HCT116 (cell line): ENCODE results near the gene CERK. TPM values are rescaled to one million over a fixed set of nuclear protein-coding genes. Genes with fewer than 3 reads are reported as not detected.

ENCODE experiments used
- ATAC-seq: fragments of 200-7000 bp; cut with Tn5 transposase; 2 replicates; pipeline ENCODE4 v1.9.1; 2020; ENCODE audit warnings: mild to moderate bottlenecking, moderate library complexity
- BruUV-seq: library from RNA; stranded (reverse); fragments of 400-500 nt; replicated peaks from 2 replicates; lab custom pipeline; 2021; lab: Mats Ljungman, UMichigan
- CTCF ChIA-PET: fragments of 300-600 bp; sonication (Branson Sonifier 250); formaldehyde crosslinking; loops from one replicate; lab custom pipeline; 2021; ENCODE audit warnings: antibody characterized with exemption; lab: Charles Lee
- POLR2A ChIA-PET: fragments of 300-600, 350-600 bp; sonication (Branson Sonifier 250); formaldehyde crosslinking; loops from one replicate; lab custom pipeline; 2021; ENCODE audit warnings: antibody characterized with exemption; lab: Charles Lee
- RAD21 ChIA-PET, 2 experiments: fragments of 300-600 bp; sonication (Branson Sonifier 250); formaldehyde crosslinking; loops; one replicate each; lab custom pipeline; 2023; ENCODE audit warnings: low total read pairs in 2 of 2; ENCODE audit not compliant: uncharacterized antibody in 2 of 2, unreplicated experiment in 2 of 2, low non-redundant PET in 1 of 2; lab: Charles Lee
- DNase-seq: peaks from one replicate; pipeline ENCODE4 v3.0.0-alpha.2; 2010; ENCODE audit warnings: low read depth, low spot score
- H2AFZ ChIP-seq: fragments of 200-600 bp; shearing (Covaris generic), sonication (generic); 2 replicates; pipeline ENCODE4 v1.6.1; 2017; ENCODE audit warnings: low read depth, mixed run types, mixed read lengths, antibody characterized with exemption, low read length; ENCODE audit not compliant: poor library complexity, severe bottlenecking
- H3K27ac ChIP-seq: 2 replicates; pipeline ENCODE4 v1.5.1; 2012; ENCODE audit warnings: low read depth, low read length
- H3K27me3 ChIP-seq: fragments of 200-600 bp; sonication (generic); 2 replicates; pipeline ENCODE4 v1.6.1; 2016; ENCODE audit warnings: mixed run types, low read length, mixed read lengths; ENCODE audit not compliant: insufficient read depth
- H3K36me3 ChIP-seq, 2 experiments: fragments of 200-500 bp in 1 of 2; fragments of 200-600 bp in 1 of 2; sonication (Bioruptor generic) in 1 of 2; sonication (generic) in 1 of 2; 2 replicates each; pipeline versions ENCODE4 v1.5.1 to v1.6.1; 2014 to 2016; ENCODE audit warnings: low read length in 2 of 2, inconsistent platforms in 1 of 2, mixed read lengths in 1 of 2, mixed run types in 1 of 2; ENCODE audit not compliant: insufficient read depth in 2 of 2, control insufficient read depth in 1 of 2
- H3K4me1 ChIP-seq, 2 experiments: fragments of 200-600 bp in 1 of 2; sonication (generic) in 1 of 2; 2 replicates each; pipeline versions ENCODE4 v1.5.1 to v1.6.1; 2012 to 2017; ENCODE audit warnings: low read length in 2 of 2, inconsistent platforms in 1 of 2, mild to moderate bottlenecking in 1 of 2, mixed read lengths in 1 of 2, mixed run types in 1 of 2, moderate library complexity in 1 of 2; ENCODE audit not compliant: insufficient read depth in 2 of 2, control insufficient read depth in 1 of 2
- H3K4me2 ChIP-seq: fragments of 200-600 bp; sonication (generic); 2 replicates; pipeline ENCODE4 v1.6.1; 2017; ENCODE audit warnings: mixed run types, low read length, mixed read lengths
- H3K4me3 ChIP-seq, 2 experiments: fragments of 200-600 bp in 1 of 2; sonication (generic) in 1 of 2; replicated peaks in 1 of 2; 2 replicates each; pipeline ENCODE4 v1.5.1; 2011 to 2016; ENCODE audit warnings: low read length in 2 of 2, control low read depth in 1 of 2, low read depth in 1 of 2, mild to moderate bottlenecking in 1 of 2, mixed read lengths in 1 of 2, mixed run types in 1 of 2
- H3K79me2 ChIP-seq: fragments of 200-600 bp; sonication (generic); 2 replicates; pipeline ENCODE4 v1.6.1; 2017; ENCODE audit warnings: mild to moderate bottlenecking, mixed run types, low read length, moderate library complexity, mixed read lengths; ENCODE audit not compliant: insufficient read depth
- H3K9ac ChIP-seq: fragments of 200-600 bp; sonication (generic); 2 replicates; pipeline ENCODE4 v1.6.1; 2016; ENCODE audit warnings: low read length, mixed read lengths
- H3K9me2 ChIP-seq: fragments of 200-600 bp; sonication (generic), shearing (Covaris generic); 2 replicates; pipeline ENCODE4 v1.6.1; 2017; ENCODE audit warnings: mixed run types, mild to moderate bottlenecking, moderate library complexity; ENCODE audit not compliant: insufficient read depth
- H3K9me3 ChIP-seq, 2 experiments: fragments of 200-500 bp in 1 of 2; fragments of 200-600 bp in 1 of 2; sonication (Bioruptor generic) in 1 of 2; sonication (generic) in 1 of 2; 2 replicates each; pipeline ENCODE4 v1.6.1; 2014 to 2017; ENCODE audit warnings: low read length in 2 of 2, mixed read lengths in 2 of 2, inconsistent platforms in 1 of 2, low read depth in 1 of 2, mild to moderate bottlenecking in 1 of 2, mixed run types in 1 of 2, moderate library complexity in 1 of 2; ENCODE audit not compliant: control insufficient read depth in 1 of 2, insufficient read depth in 1 of 2
- H4K20me1 ChIP-seq: fragments of 200-600 bp; sonication (generic), shearing (Covaris generic); 2 replicates; pipeline ENCODE4 v1.6.1; 2017; ENCODE audit warnings: mixed run types, mild to moderate bottlenecking, moderate library complexity; ENCODE audit not compliant: insufficient read depth
- CBX3 ChIP-seq: IDR thresholded peaks from 2 replicates; pipeline ENCODE4 v1.6.1; 2012; ENCODE audit warnings: low read depth
- CEBPB ChIP-seq: IDR thresholded peaks from 2 replicates; pipeline ENCODE4 v1.6.1; 2012; ENCODE audit warnings: low read depth
- EGR1 ChIP-seq: IDR thresholded peaks from 2 replicates; pipeline ENCODE4 v1.6.1; 2012; ENCODE audit warnings: low read depth
- ELF1 ChIP-seq: IDR thresholded peaks from 2 replicates; pipeline ENCODE4 v1.6.1; 2012; ENCODE audit warnings: low read depth, borderline replicate concordance
- EZH2 ChIP-seq: fragments of 200-600 bp; sonication (generic); IDR thresholded peaks from 2 replicates; pipeline ENCODE4 v1.6.1; 2017; ENCODE audit warnings: antibody characterized with exemption, mixed run types
- FOSL1 ChIP-seq: IDR thresholded peaks from 2 replicates; pipeline ENCODE4 v1.6.1; 2012; ENCODE audit warnings: low read depth
- JUND ChIP-seq: IDR thresholded peaks from 2 replicates; pipeline ENCODE4 v1.6.1; 2012
- POLR2A ChIP-seq: IDR thresholded peaks from 2 replicates; pipeline ENCODE4 v1.7.0; 2011; ENCODE audit warnings: borderline replicate concordance; ENCODE audit not compliant: insufficient read depth, insufficient read length; ENCODE audit errors: extremely low read depth
- POLR2AphosphoS5 ChIP-seq: IDR thresholded peaks from 2 replicates; pipeline ENCODE4 v1.6.1; 2011; ENCODE audit warnings: mild to moderate bottlenecking, low read depth, low read length, moderate library complexity
- RAD21 ChIP-seq: IDR thresholded peaks from 2 replicates; pipeline ENCODE4 v1.6.1; 2012; ENCODE audit warnings: low read depth, mild to moderate bottlenecking
- SIN3A ChIP-seq: IDR thresholded peaks from 2 replicates; pipeline ENCODE4 v1.6.1; 2012; ENCODE audit warnings: low read depth
- SP1 ChIP-seq: IDR thresholded peaks from 2 replicates; pipeline ENCODE4 v1.6.1; 2012; ENCODE audit warnings: low read depth
- SRF ChIP-seq: IDR thresholded peaks from 2 replicates; pipeline ENCODE4 v1.6.1; 2012; ENCODE audit warnings: low read depth
- YY1 ChIP-seq: IDR thresholded peaks from 2 replicates; pipeline ENCODE4 v1.6.1; 2011; ENCODE audit warnings: low read length, low read depth, moderate library complexity, mild to moderate bottlenecking; ENCODE audit not compliant: insufficient replicate concordance; ENCODE audit errors: extremely low read depth
- ZNF274 ChIP-seq: fragments of 200-500 bp; sonication (Bioruptor generic); IDR thresholded peaks from 2 replicates; pipeline ENCODE4 v1.6.1; 2014; ENCODE audit warnings: mild to moderate bottlenecking, low read depth, low read length, inconsistent platforms
- intact Hi-C: fragments of 100-400 bp; cut with micrococcal nuclease; formaldehyde crosslinking; loops from 2 replicates; pipeline ENCODE4 v1.10.0; 2022
- total RNA-seq: library from RNA; stranded (reverse); gene quantifications from one replicate; pipeline ENCODE4 v1.2.1, GENCODE V29; 2021; ENCODE audit not compliant: unreplicated experiment
- TF ChIP-seq, protein P1 (sequence below), 3 experiments: fragments of 200-600 bp in 1 of 3; sonication (generic) in 1 of 3; IDR thresholded peaks in 2 of 3; conservative IDR thresholded peaks in 1 of 3; 2 replicates each; pipeline ENCODE4 v1.5.1; 2012 to 2017; ENCODE audit warnings: low read depth in 2 of 3, low read length in 2 of 3, antibody characterized with exemption in 1 of 3, borderline replicate concordance in 1 of 3, control low read depth in 1 of 3, mild to moderate bottlenecking in 1 of 3, mixed read lengths in 1 of 3, mixed run types in 1 of 3, moderate library complexity in 1 of 3; ENCODE audit not compliant: insufficient read depth in 1 of 3
- TF ChIP-seq, protein P2 (sequence below): IDR thresholded peaks from 2 replicates; pipeline ENCODE4 v1.6.1; 2012

CERK gene
- total RNA-seq, 1 experiment from 2014 or later = 35.0 TPM

DNA sequence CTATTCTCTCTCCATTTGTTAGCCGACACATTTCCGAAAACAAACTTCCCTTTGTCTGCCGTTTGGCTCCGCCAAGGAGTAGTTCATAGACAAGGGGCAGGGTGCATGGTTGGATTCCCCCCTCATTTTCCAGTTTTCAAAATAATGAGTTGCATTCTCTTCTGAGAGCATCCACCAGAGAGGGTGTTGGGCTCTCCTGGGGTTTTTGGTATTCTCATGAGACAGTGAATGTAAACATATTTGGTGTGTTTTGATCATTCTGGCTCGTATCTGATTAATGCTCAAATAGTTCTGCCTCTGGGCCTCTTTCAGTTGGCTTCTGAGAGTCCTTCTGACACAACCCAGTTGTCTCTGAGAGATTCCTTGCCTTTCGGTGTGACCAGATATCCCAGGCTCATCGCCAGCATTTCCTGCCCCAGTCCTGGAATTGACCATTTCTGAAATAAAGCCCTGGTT, 96.2 kb downstream of the CERK start:
- BruUV-seq = no TSS peak
- CTCF ChIA-PET = no interaction called here

DNA sequence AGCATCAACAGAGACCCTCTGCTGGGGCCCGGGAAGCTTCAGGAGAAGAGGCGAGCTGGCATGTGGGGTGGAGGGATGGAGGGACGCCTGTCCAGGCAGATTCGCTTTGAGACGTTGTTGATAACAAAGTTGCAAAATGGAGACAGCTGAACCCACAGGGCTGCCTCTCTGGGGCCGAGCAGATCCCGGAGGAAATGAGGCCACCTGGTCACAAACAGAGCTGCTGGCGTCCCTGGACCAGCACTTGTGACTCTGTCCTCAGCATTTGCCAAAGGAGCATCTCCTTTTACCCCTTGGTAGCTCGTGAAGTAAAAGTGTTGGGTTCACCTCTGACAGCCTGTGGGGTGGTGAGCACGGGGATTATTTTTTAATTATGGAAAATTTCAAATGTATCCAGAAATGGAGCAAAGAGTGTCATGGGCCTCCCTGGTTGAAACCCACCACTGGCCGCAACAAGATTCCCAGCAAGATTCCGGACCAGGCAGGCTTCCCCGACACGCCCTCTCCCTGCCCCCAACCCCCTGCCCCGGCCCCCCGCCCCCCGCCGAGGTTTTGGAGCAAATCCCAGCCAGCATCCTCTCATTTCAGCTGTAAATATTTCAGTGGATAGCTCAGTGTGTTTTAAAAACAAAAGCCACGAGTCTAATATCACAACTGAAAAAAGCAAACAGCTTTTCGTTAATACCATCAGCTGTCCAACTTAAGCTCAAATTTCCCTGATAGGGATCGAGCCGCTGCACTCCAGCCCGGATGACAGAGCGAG, 97.6 kb downstream of the CERK start:
- ChIA-PET RAD21 (no interaction called here), POLR2A (no interaction called here), CTCF (interaction anchor here (0.6 kb wide), 1 partner anchor 78 kb away, joined by 7 read pairs; no protein-coding TSS in a partner anchor)
- ATAC-seq = no peak
- no peak overlapping the region for H3K4me3 ChIP-seq
- peaks cover 0 to 1% of the 10 kb centered on the region in 2 experiments; a peak in 1 of 4 replicates for H3K4me1 ChIP-seq
- H3K27me3 ChIP-seq = no peaks in the 10 kb centered on the region
- DNase-seq = no peak
- no peaks in the 10 kb centered on the region for H4K20me1 ChIP-seq
- no peak overlapping the region for H3K4me2 ChIP-seq
- no TSS peak for BruUV-seq
- no peaks in the 10 kb centered on the region for H3K79me2 ChIP-seq
- no peaks in the 10 kb centered on the region for H3K9me3 ChIP-seq
- H3K9ac ChIP-seq = no peak overlapping the region
- no peak for TF ChIP-seq POLR2A
- no peak for TF ChIP-seq CBX3
- no peak for TF ChIP-seq YY1
- no peak for TF ChIP-seq SRF
- TF ChIP-seq FOSL1 = no peak
- no peak for TF ChIP-seq RAD21
- no peak for TF ChIP-seq SIN3A
- no peak for TF ChIP-seq JUND
- TF ChIP-seq, protein P1, sequence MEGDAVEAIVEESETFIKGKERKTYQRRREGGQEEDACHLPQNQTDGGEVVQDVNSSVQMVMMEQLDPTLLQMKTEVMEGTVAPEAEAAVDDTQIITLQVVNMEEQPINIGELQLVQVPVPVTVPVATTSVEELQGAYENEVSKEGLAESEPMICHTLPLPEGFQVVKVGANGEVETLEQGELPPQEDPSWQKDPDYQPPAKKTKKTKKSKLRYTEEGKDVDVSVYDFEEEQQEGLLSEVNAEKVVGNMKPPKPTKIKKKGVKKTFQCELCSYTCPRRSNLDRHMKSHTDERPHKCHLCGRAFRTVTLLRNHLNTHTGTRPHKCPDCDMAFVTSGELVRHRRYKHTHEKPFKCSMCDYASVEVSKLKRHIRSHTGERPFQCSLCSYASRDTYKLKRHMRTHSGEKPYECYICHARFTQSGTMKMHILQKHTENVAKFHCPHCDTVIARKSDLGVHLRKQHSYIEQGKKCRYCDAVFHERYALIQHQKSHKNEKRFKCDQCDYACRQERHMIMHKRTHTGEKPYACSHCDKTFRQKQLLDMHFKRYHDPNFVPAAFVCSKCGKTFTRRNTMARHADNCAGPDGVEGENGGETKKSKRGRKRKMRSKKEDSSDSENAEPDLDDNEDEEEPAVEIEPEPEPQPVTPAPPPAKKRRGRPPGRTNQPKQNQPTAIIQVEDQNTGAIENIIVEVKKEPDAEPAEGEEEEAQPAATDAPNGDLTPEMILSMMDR (IDR thresholded peaks at IDR 0.05 in 2 of 3, conservative IDR thresholded peaks at IDR 0.05 in 1 of 3; ENCODE audit: borderline replicate concordance in 1 of 3, insufficient read depth in 1 of 3, low read depth in 2 of 3, low read length in 2 of 3) = no peak
- TF ChIP-seq EGR1 = no peak
- TF ChIP-seq, protein P2, sequence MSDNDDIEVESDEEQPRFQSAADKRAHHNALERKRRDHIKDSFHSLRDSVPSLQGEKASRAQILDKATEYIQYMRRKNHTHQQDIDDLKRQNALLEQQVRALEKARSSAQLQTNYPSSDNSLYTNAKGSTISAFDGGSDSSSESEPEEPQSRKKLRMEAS = no peak
- TF ChIP-seq SP1 = no peak
- no peak for TF ChIP-seq POLR2AphosphoS5
- TF ChIP-seq ELF1 = no peak
- no peak for TF ChIP-seq ZNF274
- no peaks in the 10 kb centered on the region for H3K36me3 ChIP-seq
- intact Hi-C loops = no loop called here
- H2AFZ ChIP-seq = no peak overlapping the region
- no peaks in the 10 kb centered on the region for H3K9me2 ChIP-seq
- H3K27ac ChIP-seq = no peak overlapping the region

More for the DNA sequence above, 96.2 kb downstream of the CERK start:
- Histone ChIP-seq H3K79me2 (no peaks in the 10 kb centered on the region), H3K9me2 (no peaks in the 10 kb centered on the region), H3K9ac (no peak overlapping the region), H3K4me1 (no peaks in the 10 kb centered on the region), H3K27ac (no peak overlapping the region), H4K20me1 (no peaks in the 10 kb centered on the region), H3K4me2 (no peak overlapping the region), H3K27me3 (no peaks in the 10 kb centered on the region), H3K4me3 (no peak overlapping the region), H3K36me3 (no peaks in the 10 kb centered on the region), H2AFZ (no peak overlapping the region), H3K9me3 (no peaks in the 10 kb centered on the region)
- intact Hi-C loops = no loop called here
- ChIA-PET POLR2A (no interaction called here), RAD21 (no interaction called here)
- no peak for DNase-seq
- no peak for ATAC-seq
- no peak for TF ChIP-seq CEBPB
- no peak for TF ChIP-seq SP1
- TF ChIP-seq EZH2 = no peak
